Colonic mucosa (tissue), 4 donors: ENCODE data around the gene PLCL1. TPM values are rescaled to one million over a fixed set of nuclear protein-coding genes. Genes with fewer than 3 reads are reported as not detected.

Source experiments
- DNase-seq: peaks from one replicate; pipeline ENCODE4 v3.0.0-alpha.2; 2020
- H3K27ac ChIP-seq: fragments of 200-600 bp; one replicate; pipeline ENCODE4 v1.8.0; 2021
- H3K27me3 ChIP-seq: fragments of 200-600 bp; one replicate; pipeline ENCODE4 v1.8.0; 2021
- H3K36me3 ChIP-seq: fragments of 200-600 bp; one replicate; pipeline ENCODE4 v1.8.0; 2021
- H3K4me1 ChIP-seq: fragments of 200-600 bp; one replicate; pipeline ENCODE4 v1.8.0; 2021; ENCODE audit warnings: mild to moderate bottlenecking
- H3K4me3 ChIP-seq: fragments of 200-600 bp; one replicate; pipeline ENCODE4 v1.8.0; 2021
- H3K9ac ChIP-seq, 2 donors: one replicate each; pipeline ENCODE4 v1.7.0; 2013; ENCODE audit warnings: control low read depth in 2 of 2, low read depth in 2 of 2, low read length in 2 of 2
- H3K9me3 ChIP-seq: fragments of 200-600 bp; one replicate; pipeline ENCODE4 v1.8.0; 2021
- CTCF ChIP-seq: fragments of 200-600 bp; IDR thresholded peaks from one replicate; pipeline ENCODE4 v1.8.0; 2022; ENCODE audit warnings: antibody characterized with exemption, mild to moderate bottlenecking
- intact Hi-C: fragments of 100-400 bp; cut with DNase I; formaldehyde crosslinking; loops from one replicate; pipeline ENCODE4 v1.14.1; 2022
- total RNA-seq, 2 donors: library from RNA; stranded (reverse); fragmentation: NEBNext Ultra II Directional in 1 of 2; extraction: Animal tissue kit (Norgen Biotek cat#: 25700) in 1 of 2; gene quantifications; one replicate each; pipeline ENCODE4 v1.2.1, GENCODE V29; 2021
- donor health status: healthy.
- donor health status: DM: no; HTN: no; CAD: no.
- donor health status: DM: no; HTN: no; CAD: no.

The PLCL1 gene
- total RNA-seq, 2 donors from 2014 or later, result 0.30 to 1.3 TPM

DNA sequence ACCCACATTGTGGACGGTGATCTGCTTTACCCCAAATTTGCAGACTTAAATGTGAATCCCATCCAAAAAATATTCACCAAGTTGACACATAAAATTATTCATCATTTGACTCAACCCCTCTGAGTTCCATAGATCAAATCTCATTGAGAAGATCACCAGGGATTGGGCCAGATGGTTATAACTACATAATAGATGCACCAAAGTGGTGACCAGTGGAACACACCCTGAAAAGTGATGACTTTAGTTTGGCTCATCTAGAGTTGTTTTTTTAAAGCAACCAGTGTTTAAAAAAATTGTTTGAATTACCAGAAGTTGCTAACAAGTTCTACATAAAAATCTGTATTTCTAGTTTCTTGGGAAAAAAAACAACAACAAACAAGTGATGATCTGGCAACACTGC, 155.0 kb downstream of the PLCL1 start:
- DNase-seq, result no peak
- Histone ChIP-seq H3K9ac (no peak overlapping the region), H3K4me1 (no peaks in the 10 kb centered on the region), H3K4me3 (no peak overlapping the region), H3K36me3 (no peaks in the 10 kb centered on the region), H3K9me3 (no peaks in the 10 kb centered on the region), H3K27ac (no peak overlapping the region), H3K27me3 (no peaks in the 10 kb centered on the region)
- intact Hi-C loops, result no loop called here
- no peak for TF ChIP-seq CTCF

DNA sequence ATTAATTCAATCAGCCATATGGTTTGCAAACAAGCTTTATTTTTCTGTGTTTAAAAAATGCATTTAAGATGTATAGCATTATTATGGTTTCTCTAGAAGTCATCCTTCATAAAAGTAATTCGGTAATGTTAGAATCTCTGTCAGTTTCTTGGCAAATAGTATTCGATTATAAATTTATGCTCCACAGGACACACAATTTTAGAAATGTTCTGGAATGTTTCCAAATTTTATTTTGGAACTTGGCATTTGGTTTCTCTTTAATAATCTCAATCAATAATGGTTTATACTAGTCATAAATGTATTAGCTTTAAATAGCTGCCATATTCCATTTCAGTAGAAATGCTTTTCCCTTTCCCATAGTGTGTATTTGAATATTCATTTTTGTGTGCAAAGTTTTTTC, 156.4 kb downstream of the PLCL1 start:
- no peak for TF ChIP-seq CTCF
- no peak overlapping the region for H3K9ac ChIP-seq
- H3K4me1 ChIP-seq, result no peaks in the 10 kb centered on the region

DNA sequence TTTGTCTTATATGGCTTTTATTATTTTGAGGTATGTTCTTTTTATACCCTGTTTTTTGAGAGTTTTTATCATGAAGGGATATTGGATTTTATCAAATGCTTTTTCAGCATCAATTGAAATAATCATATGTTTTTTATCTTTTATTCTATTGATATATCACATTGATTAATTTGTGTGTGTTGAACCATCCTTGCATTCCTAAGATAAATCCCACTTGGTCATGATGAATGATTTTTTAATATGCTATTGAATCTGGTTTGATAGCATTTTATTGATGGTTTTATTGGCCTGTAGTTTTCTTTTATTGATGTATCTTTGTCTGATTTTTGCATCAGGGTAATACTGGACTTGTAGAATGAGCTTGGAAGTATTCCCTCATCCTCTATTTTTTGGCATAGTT, 160.3 kb downstream of the PLCL1 start:
- Histone ChIP-seq H3K4me3 (no peak overlapping the region), H3K9ac (no peak overlapping the region), H3K27ac (no peak overlapping the region), H3K4me1 (no peaks in the 10 kb centered on the region), H3K9me3 (peaks cover 3% of the 10 kb centered on the region), H3K27me3 (no peaks in the 10 kb centered on the region), H3K36me3 (no peaks in the 10 kb centered on the region)
- DNase-seq, result no peak
- no peak for TF ChIP-seq CTCF
- intact Hi-C loops, result no loop called here

More for the DNA sequence above, 156.4 kb downstream of the PLCL1 start:
- Histone ChIP-seq H3K27ac (no peak overlapping the region), H3K4me3 (no peak overlapping the region), H3K36me3 (no peaks in the 10 kb centered on the region), H3K9me3 (peaks cover 3% of the 10 kb centered on the region), H3K27me3 (no peaks in the 10 kb centered on the region)
- intact Hi-C loops, result no loop called here
- DNase-seq, result no peak

GRCh38 chr2:197965756-197966155, 161.4 kb downstream of the PLCL1 start:
- Histone ChIP-seq H3K27ac (no peak overlapping the region), H3K9ac (no peak overlapping the region), H3K36me3 (no peaks in the 10 kb centered on the region), H3K4me1 (no peaks in the 10 kb centered on the region), H3K9me3 (peaks cover 3% of the 10 kb centered on the region), H3K4me3 (no peak overlapping the region), H3K27me3 (no peaks in the 10 kb centered on the region)
- DNase-seq, result no peak
- TF ChIP-seq CTCF, result no peak
- intact Hi-C loops, result no loop called here

- DNase-seq, result no peak
- no peaks in the 10 kb centered on the region for H3K4me1 ChIP-seq
- H3K27ac ChIP-seq, result no peak overlapping the region
- no peak overlapping the region for H3K9ac ChIP-seq
- no peaks in the 10 kb centered on the region for H3K36me3 ChIP-seq
- TF ChIP-seq CTCF, result no peak
- peaks cover 3% of the 10 kb centered on the region for H3K9me3 ChIP-seq
- H3K27me3 ChIP-seq, result no peaks in the 10 kb centered on the region
- no peak overlapping the region for H3K4me3 ChIP-seq
- intact Hi-C loops, result no loop called here
These were observed 165.0 kb downstream of the PLCL1 start for GRCh38 chr2:197969391-197969893.
